Measurements from ENCODE around the gene STARD3. TPM values are rescaled to one million over a fixed set of nuclear protein-coding genes. Genes with fewer than 3 reads are reported as not detected.
A peak's percentile ranks its signal among the peaks of the same experiment; 100 is the strongest.

The STARD3 gene
- total and polyA plus RNA-seq, 9 of the 15 experiments (the other 6 are each of a cell fraction or from before 2014, with no cell fraction given) = 0.63 to 87.0 (median 46.0) TPM

- TF ChIP-seq TSHZ1 (CRISPR knock-in tag; IDR thresholded peaks at IDR 0.05) (no peak), ZNF408 (CRISPR knock-in tag; IDR thresholded peaks at IDR 0.05; ENCODE audit: low read depth) (no peak), NR2C2 (CRISPR knock-in tag; IDR thresholded peaks at IDR 0.05) (peak; percentile 94), NR2C2 (tag; IDR thresholded peaks at IDR 0.05) (peak; percentile 99), ZNF589 (CRISPR knock-in tag; IDR thresholded peaks at IDR 0.05; ENCODE audit: low read depth) (no peak), DPF2 (IDR thresholded peaks at IDR 0.05) (peak; percentile 43), KLF6 (CRISPR knock-in tag; IDR thresholded peaks at IDR 0.05; ENCODE audit: borderline replicate concordance) (peak; percentile 54; the same call in 1 of the 2 replicates), TCF7 (IDR thresholded peaks at IDR 0.05; ENCODE audit: borderline replicate concordance) (no peak), TOE1 (IDR thresholded peaks at IDR 0.05; ENCODE audit: borderline replicate concordance) (0 out of 2 replicates have a peak, but pooled peaks have one; percentile 29), TOE1 (CRISPR knock-in tag; IDR thresholded peaks at IDR 0.05; ENCODE audit: borderline replicate concordance, low read depth) (no peak), ETV5 (CRISPR knock-in tag; IDR thresholded peaks at IDR 0.05; ENCODE audit: low read depth) (no peak; the same call in none of the 2 replicates), ZBTB49 (CRISPR knock-in tag; IDR thresholded peaks at IDR 0.05; ENCODE audit: borderline replicate concordance) (no peak), ZNF551 (CRISPR knock-in tag; IDR thresholded peaks at IDR 0.05) (no peak), ZBTB34 (CRISPR knock-in tag; IDR thresholded peaks at IDR 0.05) (no peak), NELFE (IDR thresholded peaks at IDR 0.05; ENCODE audit: insufficient read depth, insufficient read length) (no peak), LARP7 (IDR thresholded peaks at IDR 0.05) (no peak), STAT5B (CRISPR knock-in tag; IDR thresholded peaks at IDR 0.05) (no peak), ZKSCAN1 (IDR thresholded peaks at IDR 0.05; ENCODE audit: low read depth, low read length) (no peak; the same call in 1 of the 2 replicates), ZNF253 (CRISPR knock-in tag; conservative IDR thresholded peaks at IDR 0.05) (no peak), KAT7 (CRISPR knock-in tag; IDR thresholded peaks at IDR 0.05; ENCODE audit: borderline replicate concordance) (peak; percentile 38; the same call in 1 of the 2 replicates), NONO (IDR thresholded peaks at IDR 0.05; ENCODE audit: low read depth in 2 of 2, low read length in 1 of 2) (no peak)
Measured at GRCh38 chr17:39687546-39688474, 50.9 kb downstream of the STARD3 start, which contains the start of gene PGAP3 (continued).
